Measurements from ENCODE around the gene GAK. TPM values are rescaled to one million over a fixed set of nuclear protein-coding genes. Genes with fewer than 3 reads are reported as not detected.

Gene GAK
- total RNA-seq, 2 donors from 2014 or later: 104 to 121 TPM

DNA sequence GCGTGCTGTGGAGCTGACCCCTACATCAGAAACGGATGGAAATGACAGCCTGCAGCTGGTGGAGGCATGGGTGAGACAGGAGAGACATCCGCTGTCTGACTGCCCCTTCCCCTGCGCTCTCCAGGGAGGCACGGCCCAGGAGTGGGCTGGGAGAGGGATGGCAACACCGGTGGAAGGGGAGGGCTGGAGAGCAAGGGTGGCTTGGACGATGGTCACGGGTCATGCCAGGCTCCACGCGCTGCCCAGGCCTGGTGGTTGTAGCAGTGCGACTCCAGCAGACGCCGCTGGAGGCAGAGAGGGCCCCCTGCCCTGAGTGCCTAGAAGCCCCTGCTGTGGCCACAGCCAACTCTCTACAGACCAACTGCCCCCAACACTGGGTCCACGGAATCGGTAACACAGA lies 47.9 kb downstream of the GAK start:
- 74 to 78% methylated on average over 9 to 15 of the region's 15 CpGs for WGBS, 2 experiments (ENCODE audit: insufficient coverage in 1 of 2, insufficient read length in 1 of 2)
- H3K4me3 Mint-ChIP-seq: no peak overlapping the region

DNA sequence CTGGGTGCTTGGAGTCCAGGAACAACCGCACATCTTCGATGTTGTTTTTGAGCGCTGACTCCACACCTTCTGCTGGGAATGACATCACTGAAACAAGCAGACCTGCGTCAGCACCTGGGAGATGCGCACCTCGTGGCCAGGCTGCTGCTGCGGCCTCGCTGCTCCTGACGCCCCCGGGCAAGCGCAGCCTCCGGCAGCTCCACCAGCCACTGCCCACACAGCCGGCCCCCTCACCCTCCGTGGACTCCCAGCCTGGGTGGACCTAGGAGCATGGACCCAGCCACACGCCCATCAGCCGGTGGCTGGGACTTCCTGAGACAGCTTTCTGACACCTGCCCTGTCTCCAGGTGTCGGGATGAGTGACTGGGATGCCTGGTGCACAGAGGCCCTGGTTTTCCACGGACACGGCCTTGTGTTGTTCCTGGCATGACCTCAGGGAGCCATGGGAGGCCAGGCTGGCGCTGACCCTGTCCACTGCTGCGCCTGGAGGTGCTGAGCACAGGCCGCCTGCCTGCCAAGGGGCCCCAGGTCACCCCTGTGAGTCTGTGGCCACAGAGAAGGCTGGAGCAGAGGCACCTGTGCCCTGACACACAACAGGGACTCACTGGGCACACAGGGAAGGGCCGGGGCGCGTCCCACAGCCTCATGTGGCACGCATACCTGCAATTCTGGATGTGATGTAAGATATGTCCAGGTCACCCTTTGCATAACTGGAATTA lies 48.6 kb downstream of the GAK start:
- no peaks in the 10 kb centered on the region for H3K4me1 Mint-ChIP-seq
- no peak overlapping the region for H3K4me3 Mint-ChIP-seq
- Histone ChIP-seq H3K27me3 (ENCODE audit: control insufficient read depth, insufficient read depth, low read length, poor library complexity, severe bottlenecking) (no peaks in the 10 kb centered on the region), H3K36me3 (ENCODE audit: control insufficient read depth, insufficient read depth, low read length) (peaks cover 44% of the 10 kb centered on the region), H3K4me1 (ENCODE audit: control insufficient read depth, insufficient read depth, low read length) (no peaks in the 10 kb centered on the region), H3K27ac (ENCODE audit: low read depth, low read length) (no peak overlapping the region), H3K9ac (ENCODE audit: extremely low read depth, low read length, poor library complexity, severe bottlenecking) (no peak overlapping the region), H3K9me3 (ENCODE audit: control insufficient read depth, low read length) (no peaks in the 10 kb centered on the region), H3K4me3 (ENCODE audit: low read length) (no peak overlapping the region)
- no peaks in the 10 kb centered on the region for H3K27me3 Mint-ChIP-seq (ENCODE audit: insufficient read depth)
- DNase-seq: no peak
- 95 to 96% methylated on average over 24 to 26 of the region's 26 CpGs for whole genome bisulfite sequencing, 2 experiments (ENCODE audit: insufficient coverage in 1 of 2, insufficient read length in 1 of 2)
- H3K9me3 Mint-ChIP-seq: no peaks in the 10 kb centered on the region
- TF ChIP-seq, protein P1, sequence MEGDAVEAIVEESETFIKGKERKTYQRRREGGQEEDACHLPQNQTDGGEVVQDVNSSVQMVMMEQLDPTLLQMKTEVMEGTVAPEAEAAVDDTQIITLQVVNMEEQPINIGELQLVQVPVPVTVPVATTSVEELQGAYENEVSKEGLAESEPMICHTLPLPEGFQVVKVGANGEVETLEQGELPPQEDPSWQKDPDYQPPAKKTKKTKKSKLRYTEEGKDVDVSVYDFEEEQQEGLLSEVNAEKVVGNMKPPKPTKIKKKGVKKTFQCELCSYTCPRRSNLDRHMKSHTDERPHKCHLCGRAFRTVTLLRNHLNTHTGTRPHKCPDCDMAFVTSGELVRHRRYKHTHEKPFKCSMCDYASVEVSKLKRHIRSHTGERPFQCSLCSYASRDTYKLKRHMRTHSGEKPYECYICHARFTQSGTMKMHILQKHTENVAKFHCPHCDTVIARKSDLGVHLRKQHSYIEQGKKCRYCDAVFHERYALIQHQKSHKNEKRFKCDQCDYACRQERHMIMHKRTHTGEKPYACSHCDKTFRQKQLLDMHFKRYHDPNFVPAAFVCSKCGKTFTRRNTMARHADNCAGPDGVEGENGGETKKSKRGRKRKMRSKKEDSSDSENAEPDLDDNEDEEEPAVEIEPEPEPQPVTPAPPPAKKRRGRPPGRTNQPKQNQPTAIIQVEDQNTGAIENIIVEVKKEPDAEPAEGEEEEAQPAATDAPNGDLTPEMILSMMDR (conservative IDR thresholded peaks at IDR 0.05): no peak
- peaks cover 54% of the 10 kb centered on the region for H3K36me3 Mint-ChIP-seq (ENCODE audit: low read depth)
- H3K27ac Mint-ChIP-seq: no peak overlapping the region

More for the DNA sequence above, 47.9 kb downstream of the GAK start:
- no peaks in the 10 kb centered on the region for H3K4me1 ChIP-seq (ENCODE audit: control insufficient read depth, insufficient read depth, low read length)
- no peaks in the 10 kb centered on the region for H3K9me3 ChIP-seq (ENCODE audit: control insufficient read depth, low read length)
- DNase-seq: no peak
- Mint-ChIP-seq H3K4me1 (no peaks in the 10 kb centered on the region), H3K27me3 (ENCODE audit: insufficient read depth) (no peaks in the 10 kb centered on the region), H3K27ac (peak overlapping the region; percentile 58), H3K9me3 (no peaks in the 10 kb centered on the region), H3K36me3 (ENCODE audit: low read depth) (peaks cover 48% of the 10 kb centered on the region)
- peaks cover 37% of the 10 kb centered on the region for H3K36me3 ChIP-seq (ENCODE audit: control insufficient read depth, insufficient read depth, low read length)
- H3K27me3 ChIP-seq (ENCODE audit: control insufficient read depth, insufficient read depth, low read length, poor library complexity, severe bottlenecking): no peaks in the 10 kb centered on the region
- no peak overlapping the region for H3K27ac ChIP-seq (ENCODE audit: low read depth, low read length)
- H3K9ac ChIP-seq (ENCODE audit: extremely low read depth, low read length, poor library complexity, severe bottlenecking): no peak overlapping the region
- no peak overlapping the region for H3K4me3 ChIP-seq (ENCODE audit: low read length)
- TF ChIP-seq, protein P1 (conservative IDR thresholded peaks at IDR 0.05): no peak

DNA sequence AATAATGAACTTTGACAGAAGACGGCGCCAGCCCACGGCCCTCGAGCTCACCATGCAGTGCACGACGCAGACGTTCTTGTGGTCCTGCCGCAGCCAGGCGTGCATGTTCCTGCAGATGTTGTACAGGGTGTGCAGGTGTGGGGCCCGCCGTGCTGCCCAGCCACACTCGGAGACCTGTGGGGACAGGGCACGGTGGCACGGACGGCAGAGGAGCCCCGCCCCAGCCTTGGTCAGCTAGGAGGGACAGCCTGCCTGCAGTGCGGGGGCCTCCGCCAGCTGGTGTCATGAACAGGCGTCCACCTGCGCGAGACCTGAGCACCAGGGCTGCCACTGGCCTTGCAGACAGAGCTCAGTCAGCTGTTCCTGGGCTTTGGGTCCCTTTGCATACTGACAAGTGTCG lies 49.5 kb downstream of the GAK start:
- no peak overlapping the region for H3K9ac ChIP-seq (ENCODE audit: extremely low read depth, low read length, poor library complexity, severe bottlenecking)
- H3K36me3 ChIP-seq (ENCODE audit: control insufficient read depth, insufficient read depth, low read length): peaks cover 44% of the 10 kb centered on the region
- no peaks in the 10 kb centered on the region for H3K4me1 ChIP-seq (ENCODE audit: control insufficient read depth, insufficient read depth, low read length)
- TF ChIP-seq, protein P1 (conservative IDR thresholded peaks at IDR 0.05): no peak
- no peak overlapping the region for H3K27ac ChIP-seq (ENCODE audit: low read depth, low read length)
- DNase-seq: no peak
- H3K27me3 Mint-ChIP-seq (ENCODE audit: insufficient read depth): no peaks in the 10 kb centered on the region
- no peaks in the 10 kb centered on the region for H3K4me1 Mint-ChIP-seq
- no peak overlapping the region for H3K4me3 ChIP-seq (ENCODE audit: low read length)
- no peak overlapping the region for H3K27ac Mint-ChIP-seq
- no peaks in the 10 kb centered on the region for H3K27me3 ChIP-seq (ENCODE audit: control insufficient read depth, insufficient read depth, low read length, poor library complexity, severe bottlenecking)
- peaks cover 52% of the 10 kb centered on the region for H3K36me3 Mint-ChIP-seq (ENCODE audit: low read depth)
- no peaks in the 10 kb centered on the region for H3K9me3 Mint-ChIP-seq
- no peak overlapping the region for H3K4me3 Mint-ChIP-seq
- 95 to 100% methylated on average over 13 to 22 of the region's 22 CpGs for WGBS, 2 experiments (ENCODE audit: insufficient coverage in 1 of 2, insufficient read length in 1 of 2)
- no peaks in the 10 kb centered on the region for H3K9me3 ChIP-seq (ENCODE audit: control insufficient read depth, low read length)
